IPS DF 4.7 (cell line): Measurements from ENCODE around the gene HMGN5.

Source experiments
- DNase-seq: peaks from one replicate; pipeline ENCODE4 v3.0.0-alpha.2; 2013; ENCODE audit warnings: low spot score; ENCODE audit errors: extremely low read depth

Gene HMGN5

GRCh38 chrX:81201671-81202455 lies at the start of gene HMGN5, which contains the start of gene SH3BGRL:
Gene HMGN5, minus strand, starts transcription at chrX:81201913. Its CDS starts 80,364 bp downstream, at chrX:81121549.
Gene SH3BGRL, plus strand, starts transcription at chrX:81202102. Its CDS starts 99 bp downstream, at chrX:81202201.
- DNase-seq, result peak; percentile 30

GRCh38 chrX:81241753-81242152 lies 40.0 kb upstream of the HMGN5 start:
- DNase-seq, result no peak

GRCh38 chrX:81240701-81241331 lies 39.1 kb upstream of the HMGN5 start:
- no peak for DNase-seq

GRCh38 chrX:81238166-81238565 lies 36.5 kb upstream of the HMGN5 start:
- no peak for DNase-seq

- no peak for DNase-seq
These were observed 35.8 kb upstream of the HMGN5 start for GRCh38 chrX:81237516-81237915.

- no peak for DNase-seq
These were observed 30.5 kb upstream of the HMGN5 start for GRCh38 chrX:81232218-81232617.

GRCh38 chrX:81231476-81231875 lies 29.8 kb upstream of the HMGN5 start:
- DNase-seq, result no peak

- DNase-seq, result no peak
These were observed 28.2 kb upstream of the HMGN5 start for GRCh38 chrX:81229901-81230300.

- no peak for DNase-seq
These were observed 27.5 kb upstream of the HMGN5 start for GRCh38 chrX:81229229-81229628.

GRCh38 chrX:81215685-81216084 lies 14.0 kb upstream of the HMGN5 start:
- no peak for DNase-seq

- DNase-seq, result no peak
These were observed 7.2 kb upstream of the HMGN5 start for GRCh38 chrX:81208916-81209315.

GRCh38 chrX:81206476-81206875 lies 4.8 kb upstream of the HMGN5 start:
- DNase-seq, result no peak

- no peak for DNase-seq
These were observed 3.8 kb upstream of the HMGN5 start for GRCh38 chrX:81205551-81205950.

GRCh38 chrX:81202943-81203342 lies 1.2 kb upstream of the HMGN5 start:
- no peak for DNase-seq

GRCh38 chrX:81202456-81202819 lies 725 bp upstream of the HMGN5 start:
- DNase-seq, result no peak

GRCh38 chrX:81201071-81201470 lies 642 bp downstream of the HMGN5 start:
- no peak for DNase-seq

GRCh38 chrX:81195712-81196111 lies 6.0 kb downstream of the HMGN5 start:
- no peak for DNase-seq

- DNase-seq, result no peak
These were observed 6.5 kb downstream of the HMGN5 start for GRCh38 chrX:81195259-81195658.

- no peak for DNase-seq
These were observed 27.4 kb downstream of the HMGN5 start for GRCh38 chrX:81174286-81174685.

GRCh38 chrX:81168391-81168790 lies 33.3 kb downstream of the HMGN5 start:
- DNase-seq, result no peak

- DNase-seq, result peak; percentile 56
These were observed 80.0 kb downstream of the HMGN5 start for GRCh38 chrX:81121513-81122363.

GRCh38 chrX:81120936-81121371 lies 80.8 kb downstream of the HMGN5 start:
- no peak for DNase-seq
